ENCODE measurements around the gene SF3A2.
A peak's percentile ranks its signal among the peaks of the same experiment; 100 is the strongest.

Gene SF3A2

GRCh38 chr19:2227415-2228156, 9.0 kb upstream of the SF3A2 start:
- no peak for DNase-seq

- no peak for DNase-seq
Measured at GRCh38 chr19:2228157-2229030, 8.2 kb upstream of the SF3A2 start.

- no peak for DNase-seq
Measured at GRCh38 chr19:2229103-2230032, 7.3 kb upstream of the SF3A2 start.

DNA sequence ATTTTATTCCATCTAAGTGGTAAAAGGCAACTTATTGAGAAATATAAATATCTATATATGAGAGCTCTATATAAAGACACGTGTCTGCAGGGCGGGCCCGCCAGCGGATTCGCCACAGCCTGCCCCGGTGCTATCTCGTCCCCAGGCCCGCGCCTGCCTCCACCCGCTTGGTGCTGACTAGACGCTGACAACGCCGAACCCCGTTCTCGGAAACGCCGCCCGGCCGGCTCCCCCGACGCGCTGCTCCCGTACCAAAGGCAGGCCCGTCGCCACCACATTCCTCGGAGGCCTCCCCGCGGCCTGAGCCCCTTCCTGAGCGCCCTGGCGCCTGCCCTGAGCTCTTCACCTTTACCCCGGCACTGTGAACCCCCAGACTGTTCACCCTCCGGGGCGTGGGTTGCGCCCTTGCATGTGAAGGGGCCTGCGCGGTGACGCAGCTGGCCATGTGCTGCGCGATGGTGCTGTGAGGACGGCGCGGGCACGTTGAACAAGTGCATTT, 6.5 kb upstream of the SF3A2 start:
- DNase-seq: no peak

DNA sequence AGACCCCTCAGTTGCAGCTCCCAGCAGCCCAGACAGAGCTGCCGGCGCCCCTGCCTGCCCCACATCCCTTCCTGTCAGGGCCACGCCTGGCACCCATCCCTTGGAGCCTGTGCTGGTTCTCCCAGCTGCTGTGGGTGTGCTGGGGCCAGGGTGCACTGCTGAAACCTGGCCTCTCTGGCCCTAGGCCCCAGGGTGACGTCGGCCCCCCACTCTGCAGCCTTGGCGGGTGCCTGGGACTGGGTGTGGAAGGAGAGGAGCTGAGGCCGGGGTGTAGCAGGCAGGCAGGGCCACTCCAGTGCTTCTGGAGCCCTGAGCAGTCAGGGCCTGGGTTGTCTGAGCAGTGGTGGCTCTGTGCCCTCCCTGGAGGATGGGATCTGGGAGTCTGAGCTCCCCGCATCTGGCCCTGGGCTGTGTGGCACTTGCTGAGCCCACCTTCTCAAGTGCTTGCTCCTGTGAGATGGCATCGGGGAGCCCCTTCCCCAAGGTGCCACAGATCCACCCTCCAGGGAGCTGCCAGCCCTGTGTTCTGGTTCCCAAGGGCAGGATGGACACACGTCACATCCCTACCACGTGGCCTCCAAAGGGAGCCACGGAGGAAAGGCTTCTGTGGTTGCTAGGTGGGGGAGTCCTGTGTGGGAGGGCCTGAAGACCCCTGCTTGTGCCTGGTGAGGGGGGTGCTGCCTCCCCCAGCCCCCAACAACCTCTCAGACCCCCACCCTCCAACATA, 5.7 kb upstream of the SF3A2 start:
- no peak for DNase-seq

- no peak for DNase-seq
Measured at GRCh38 chr19:2231621-2232221, 4.9 kb upstream of the SF3A2 start.

DNA sequence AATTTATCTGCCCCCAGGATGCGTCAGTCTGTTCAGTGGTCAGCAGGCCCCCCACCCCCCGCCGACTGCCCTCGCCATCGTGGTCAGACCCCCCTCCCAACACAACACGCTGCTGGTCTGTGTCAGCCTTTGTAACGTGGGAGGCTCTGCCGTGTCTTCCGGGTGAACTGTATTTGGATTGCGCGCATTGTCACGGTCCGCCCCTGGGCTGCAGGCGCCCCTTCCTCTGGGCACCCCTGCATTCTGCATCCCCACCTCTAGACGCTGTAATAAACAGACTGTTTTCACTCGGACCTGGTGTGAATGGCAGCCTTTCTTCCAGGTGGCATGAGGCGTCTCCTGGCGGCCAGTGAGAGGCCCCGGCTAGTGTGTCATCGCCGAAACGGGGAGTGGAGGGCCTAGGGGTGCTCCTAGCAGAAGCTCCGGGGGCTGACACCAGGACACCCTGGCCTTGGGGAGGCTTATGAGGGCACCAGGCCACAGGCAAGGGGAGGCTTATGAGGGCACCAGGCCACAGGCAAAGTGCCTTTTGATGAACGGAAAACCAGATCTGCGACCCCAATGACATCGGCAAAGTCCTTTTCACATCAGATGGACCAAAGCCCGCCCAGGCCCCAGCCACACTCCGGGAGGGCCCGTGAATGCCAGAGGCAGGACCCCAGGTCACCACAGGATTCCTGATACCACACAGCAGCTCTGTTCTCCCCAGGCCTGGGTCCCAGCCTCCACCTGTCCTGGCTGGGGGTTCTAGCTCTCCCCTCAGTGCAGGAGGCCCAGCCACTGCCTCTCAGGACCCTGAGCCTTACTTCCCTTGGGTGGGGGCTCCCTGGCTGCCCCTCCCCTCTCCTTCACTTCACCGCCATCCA, 4.1 kb upstream of the SF3A2 start:
- no peak for DNase-seq

DNA sequence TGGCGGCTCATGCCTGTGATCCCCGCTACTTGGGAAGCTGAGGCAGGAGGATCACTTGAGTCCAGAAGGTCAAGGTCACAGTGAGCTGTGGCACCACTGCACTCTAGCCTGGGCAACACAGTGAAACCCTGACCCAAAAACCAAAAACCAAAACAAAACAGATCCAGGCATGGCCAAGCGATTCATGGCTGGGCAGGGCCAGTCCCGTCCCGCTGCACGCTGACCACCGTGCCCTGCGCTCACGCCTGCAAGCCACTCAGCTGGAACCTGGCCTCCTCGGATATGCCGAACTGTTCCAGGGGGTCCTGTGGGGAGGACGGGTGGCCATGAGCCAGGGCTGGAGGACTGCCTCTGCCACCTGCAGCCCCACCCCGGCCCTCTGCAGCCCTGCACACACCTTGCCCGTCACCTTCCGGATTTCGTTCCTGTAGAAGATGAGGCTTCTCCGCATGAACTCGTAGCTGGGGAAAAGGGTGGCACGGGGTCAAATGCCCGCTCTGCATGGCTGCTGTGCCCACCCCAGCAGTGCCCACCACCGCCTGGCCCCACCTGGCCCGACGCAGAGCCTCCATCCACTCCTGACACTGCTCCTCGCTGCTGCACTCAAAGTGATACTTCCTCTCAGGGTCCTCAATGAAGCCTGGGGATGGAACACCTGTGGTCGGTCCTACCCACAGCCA, 2.9 kb upstream of the SF3A2 start:
- no peak for DNase-seq

- peak; percentile 24 for DNase-seq
Measured at GRCh38 chr19:2234996-2235380, 1.6 kb upstream of the SF3A2 start.

DNA sequence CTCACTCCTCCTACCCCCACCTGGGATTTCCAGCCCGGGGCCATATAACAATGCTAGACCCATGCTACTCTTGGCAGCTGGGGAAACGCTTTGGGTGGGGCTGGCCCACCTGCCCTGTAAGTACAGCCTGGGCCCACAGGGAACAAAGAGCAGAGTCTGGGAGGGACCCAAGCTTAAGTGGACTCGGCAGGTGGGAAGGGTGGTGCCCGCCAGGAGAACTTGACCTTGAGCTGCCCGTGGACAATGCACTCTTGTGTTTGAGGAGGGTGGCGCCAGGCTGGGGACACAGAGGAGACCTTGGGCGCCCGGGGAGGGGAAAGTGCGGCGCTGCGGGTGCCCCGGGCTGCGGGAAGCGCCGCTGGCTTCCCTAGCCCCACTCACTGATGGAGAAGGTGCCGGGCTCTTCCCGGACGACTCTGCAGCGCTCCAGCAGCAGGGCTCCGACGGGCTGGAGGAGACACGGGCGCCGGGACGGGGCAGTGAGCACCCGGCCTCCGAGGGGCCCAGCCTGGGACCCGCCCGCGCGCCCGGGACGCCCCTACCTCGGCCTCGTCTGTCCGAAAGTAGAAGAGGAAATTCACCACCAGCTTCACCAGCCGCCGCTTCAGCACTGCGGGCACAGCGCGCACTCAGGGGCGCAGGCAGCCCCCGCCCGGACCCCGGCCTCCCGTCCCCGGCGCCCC, 1.1 kb upstream of the SF3A2 start:
- DNase-seq: peak; percentile 53

- no peak for DNase-seq
Measured at GRCh38 chr19:2236064-2236313, 635 bp upstream of the SF3A2 start.

DNA sequence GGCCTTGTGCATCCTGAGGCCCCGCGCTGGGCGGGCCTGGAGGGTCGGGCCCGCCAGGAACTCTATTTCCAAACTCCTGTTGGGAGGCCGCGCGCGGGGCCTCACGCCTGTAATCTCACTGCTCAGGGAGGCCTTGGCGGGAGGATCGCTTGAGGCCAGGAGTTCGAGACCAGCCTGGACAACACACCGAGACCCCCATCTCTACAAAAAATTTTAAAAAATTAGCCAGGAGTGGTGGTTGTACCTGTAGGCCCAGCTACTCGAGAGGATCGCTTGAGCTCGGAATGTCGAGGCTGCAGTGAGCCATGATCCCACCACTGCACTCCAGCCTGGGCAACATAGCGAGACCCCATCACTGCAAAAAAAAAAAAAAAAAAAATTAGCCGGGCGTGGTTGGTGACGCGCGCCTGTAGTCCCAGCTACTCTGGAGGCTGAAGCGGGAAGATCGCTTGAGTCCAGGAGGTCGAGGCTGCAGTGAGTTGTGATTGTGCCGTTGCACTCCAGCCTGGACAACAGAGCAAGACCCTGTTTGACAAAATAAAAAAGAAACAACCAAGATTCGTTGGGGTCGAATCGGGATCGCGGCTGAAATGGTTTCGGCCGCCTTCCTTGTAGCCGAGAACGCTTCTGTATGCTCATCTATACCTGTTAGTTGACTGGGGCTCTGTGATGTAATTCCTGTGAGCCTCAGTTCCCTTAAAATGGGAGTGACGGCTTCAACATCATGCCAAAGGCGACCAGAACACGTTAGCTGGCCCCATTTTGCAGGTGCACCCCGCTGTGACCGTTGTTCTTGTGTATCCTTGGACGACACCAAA, 636 bp downstream of the SF3A2 start:
- DNase-seq: no peak

DNA sequence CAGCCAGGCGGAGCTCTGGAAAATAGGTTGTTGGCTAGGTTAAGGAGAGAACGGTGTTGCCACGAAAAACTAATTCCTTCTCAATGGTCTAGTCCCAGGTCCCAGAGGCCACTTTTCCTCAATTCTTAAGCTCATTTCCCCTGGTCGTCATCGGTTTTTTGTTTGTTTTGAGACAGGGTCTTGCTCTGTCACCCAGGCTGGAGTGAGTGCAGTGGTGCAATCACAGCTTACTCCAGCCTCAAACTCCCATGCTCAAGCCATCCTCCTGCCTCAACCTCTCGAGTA, 1.2 kb downstream of the SF3A2 start:
- no peak for DNase-seq

- no peak for DNase-seq
Measured at GRCh38 chr19:2239173-2239572, 2.5 kb downstream of the SF3A2 start.

- peak; percentile 65 for DNase-seq
Measured at GRCh38 chr19:2239771-2240770, 3.4 kb downstream of the SF3A2 start.

- no peak for DNase-seq
Measured at GRCh38 chr19:2240881-2241760, 4.5 kb downstream of the SF3A2 start.

- DNase-seq: no peak
Measured at GRCh38 chr19:2242092-2242537, 5.5 kb downstream of the SF3A2 start.

Measured in retina (tissue), 1 donor.